HepG2 (cell line): ENCODE measurements around the gene TBC1D14. TPM values are rescaled to one million over a fixed set of nuclear protein-coding genes. Genes with fewer than 3 reads are reported as not detected.

Source experiments
- KMT2B ChIP-seq: IDR thresholded peaks from 2 replicates; pipeline ENCODE4 v1.6.1; 2016; ENCODE audit warnings: missing genetic modification reagents, missing compliant biosample characterization
- MBNL3 ChIP-seq: fragments of 250-450 bp; sonication (Bioruptor Pico); conservative IDR thresholded peaks from 2 replicates; pipeline ENCODE4 v1.8.0; 2022; ENCODE audit warnings: mild to moderate bottlenecking, inconsistent platforms
- NCOA5 ChIP-seq: sonication (generic); formaldehyde crosslinking; IDR thresholded peaks from 2 replicates; pipeline ENCODE4 v1.4.0; 2020; ENCODE audit warnings: missing genetic modification reagents
- NFAT5 ChIP-seq: sonication (generic); formaldehyde crosslinking; IDR thresholded peaks from 2 replicates; pipeline ENCODE4 v1.4.0; 2020; ENCODE audit warnings: missing genetic modification reagents
- NONO ChIP-seq, 2 experiments: fragments of 450-650 bp in 1 of 2; sonication (generic) in 1 of 2; formaldehyde crosslinking in 1 of 2; IDR thresholded peaks in 1 of 2; conservative IDR thresholded peaks in 1 of 2; 2 replicates each; pipeline versions ENCODE4 v1.6.1 to v1.8.0; 2017 to 2022; ENCODE audit warnings: mild to moderate bottlenecking in 1 of 2, missing genetic modification reagents in 1 of 2, moderate library complexity in 1 of 2
- NR3C1 ChIP-seq: sonication (generic); formaldehyde crosslinking; IDR thresholded peaks from 2 replicates; pipeline ENCODE4 v1.4.0; 2020; ENCODE audit warnings: missing genetic modification reagents
- POLR2A ChIP-seq, 2 experiments: IDR thresholded peaks; 2 replicates each; pipeline ENCODE4 v1.6.1; 2011; ENCODE audit warnings: low read depth in 2 of 2, low read length in 2 of 2, mild to moderate bottlenecking in 1 of 2, moderate library complexity in 1 of 2; ENCODE audit not compliant: insufficient read depth in 1 of 2
- RBM22 ChIP-seq: fragments of 200-400 bp; formaldehyde crosslinking; optimal IDR thresholded peaks from 2 replicates; pipeline ENCODE3; 2017; ENCODE audit warnings: mild to moderate bottlenecking, low read length, moderate library complexity
- RELA ChIP-seq: sonication (generic); formaldehyde crosslinking; IDR thresholded peaks from 2 replicates; pipeline ENCODE4 v1.4.0; 2020; ENCODE audit warnings: missing genetic modification reagents
- RXRB ChIP-seq: IDR thresholded peaks from 2 replicates; pipeline ENCODE4 v1.6.1; 2016; ENCODE audit warnings: borderline replicate concordance, missing genetic modification reagents, missing compliant biosample characterization
- WIZ ChIP-seq: sonication (generic); formaldehyde crosslinking; IDR thresholded peaks from 2 replicates; pipeline ENCODE4 v1.5.1; 2020; ENCODE audit warnings: mild to moderate bottlenecking, missing genetic modification reagents
- ZFYVE20 ChIP-seq: sonication (generic); formaldehyde crosslinking; IDR thresholded peaks from 2 replicates; pipeline ENCODE4 v1.8.0; 2023; ENCODE audit warnings: low read depth, mild to moderate bottlenecking, moderate library complexity, missing genetic modification reagents, borderline replicate concordance
- ZNF180 ChIP-seq: sonication (generic); formaldehyde crosslinking; IDR thresholded peaks from 2 replicates; pipeline ENCODE4 v1.4.0; 2020; ENCODE audit warnings: low read depth, missing genetic modification reagents, borderline replicate concordance
- ZNF251 ChIP-seq: sonication (generic); formaldehyde crosslinking; IDR thresholded peaks from 2 replicates; pipeline ENCODE4 v1.9.0; 2021; ENCODE audit warnings: mild to moderate bottlenecking, missing genetic modification reagents
- ZNF33A ChIP-seq: sonication (generic); formaldehyde crosslinking; IDR thresholded peaks from 2 replicates; pipeline ENCODE4 v1.5.1; 2020; ENCODE audit warnings: missing genetic modification reagents, mild to moderate bottlenecking, moderate library complexity, borderline replicate concordance
- ZNF451 ChIP-seq: sonication (generic); formaldehyde crosslinking; IDR thresholded peaks from 2 replicates; pipeline ENCODE4 v1.5.0; 2020; ENCODE audit warnings: mild to moderate bottlenecking, missing genetic modification reagents
- ZNF605 ChIP-seq: sonication (generic); formaldehyde crosslinking; IDR thresholded peaks from 2 replicates; pipeline ENCODE4 v1.8.0; 2022; ENCODE audit warnings: mild to moderate bottlenecking, missing genetic modification reagents
- ZNF746 ChIP-seq: sonication (generic); formaldehyde crosslinking; IDR thresholded peaks from 2 replicates; pipeline ENCODE4 v1.8.0; 2022; ENCODE audit warnings: mild to moderate bottlenecking, missing genetic modification reagents
- ZNF781 ChIP-seq: sonication (generic); formaldehyde crosslinking; IDR thresholded peaks from 2 replicates; pipeline ENCODE4 v1.5.1; 2020; ENCODE audit warnings: borderline replicate concordance, mild to moderate bottlenecking, missing genetic modification reagents; ENCODE audit errors: not compliant biosample characterization
- ZSCAN29 ChIP-seq: sonication (generic); formaldehyde crosslinking; conservative IDR thresholded peaks from 2 replicates; pipeline ENCODE4 v1.4.0; 2020; ENCODE audit warnings: mild to moderate bottlenecking, missing genetic modification reagents
- polyA plus RNA-seq, 8 experiments: library from polyadenylated mRNA; depleted of rRNA in 3 of 8; stranded (reverse) in 7 of 8; unstranded in 1 of 8; fragments of >200 nt; fragmentation: Illumina TruSeq in 4 of 8; extraction: Trizol in 4 of 8; gene quantifications; 2 replicates each; pipeline versions ENCODE4 v1.2.1 to v1.2.3, GENCODE V29; 2011 to 2016; ENCODE audit warnings: low read depth in 4 of 8, missing spikeins in 1 of 8, mixed read lengths in 1 of 8; ENCODE audit not compliant: insufficient read depth in 1 of 8
- total RNA-seq, 5 experiments: library from RNA; depleted of rRNA; stranded (reverse); fragments of >200 nt; fragmentation: Illumina TruSeq; extraction: Trizol; gene quantifications; 2 replicates each; pipeline ENCODE4 v1.2.3, GENCODE V29; 2016; ENCODE audit warnings: low read depth in 1 of 5
- TF ChIP-seq, protein P1 (sequence below): sonication (generic); formaldehyde crosslinking; IDR thresholded peaks from 2 replicates; pipeline ENCODE4 v1.4.0; 2020; ENCODE audit warnings: mild to moderate bottlenecking, missing genetic modification reagents
- TF ChIP-seq, protein P2 (sequence below): sonication (generic); formaldehyde crosslinking; IDR thresholded peaks from 2 replicates; pipeline ENCODE4 v1.9.0; 2022; ENCODE audit warnings: missing genetic modification reagents, mild to moderate bottlenecking, borderline replicate concordance

Gene TBC1D14
- total and polyA plus RNA-seq, 2 of the 13 experiments (the other 11 are each of a cell fraction or from before 2014, with no cell fraction given): 29.5 to 46.5 TPM

GRCh38 chr4:7043284-7044136 lies 133.9 kb downstream of the TBC1D14 start, which contains the start of gene TADA2B (continued):
- TF ChIP-seq NFAT5 (CRISPR knock-in tag) (peak; percentile 30; the same call in 1 of the 2 replicates), ZNF451 (CRISPR knock-in tag) (no peak), ZFYVE20 (CRISPR knock-in tag) (0 out of 2 replicates have a peak, but pooled peaks have one; percentile 70), ZNF746 (peak; percentile 37; the same call in 1 of the 2 replicates), ZNF33A (CRISPR knock-in tag) (no peak), ZNF251 (CRISPR knock-in tag) (0 out of 2 replicates have a peak, but pooled peaks have one; percentile 17), ZNF180 (CRISPR knock-in tag) (no peak), RELA (CRISPR knock-in tag) (no peak), RXRB (CRISPR knock-in tag) (no peak), WIZ (CRISPR knock-in tag) (0 out of 2 replicates have a peak, but pooled peaks have one; percentile 46), NCOA5 (CRISPR knock-in tag) (no peak), RBM22 (no peak), KMT2B (no peak), NR3C1 (CRISPR knock-in tag) (no peak), MBNL3 (CRISPR knock-in tag) (no peak), NONO (IDR thresholded peaks at IDR 0.05) (no peak), NONO (CRISPR knock-in tag; conservative IDR thresholded peaks at IDR 0.05) (peak; percentile 38; the same call in 1 of the 2 replicates), ZSCAN29 (CRISPR knock-in tag) (no peak), ZNF605 (0 out of 2 replicates have a peak, but pooled peaks have one; percentile 66), POLR2A (IDR thresholded peaks at IDR 0.05; ENCODE audit: insufficient read depth in 1 of 2, low read depth in 2 of 2, low read length in 2 of 2) (peak in 1 of 2 experiments; percentile 21; a peak in 1 of 4 replicates), ZNF781 (no peak)
- TF ChIP-seq, protein P1, sequence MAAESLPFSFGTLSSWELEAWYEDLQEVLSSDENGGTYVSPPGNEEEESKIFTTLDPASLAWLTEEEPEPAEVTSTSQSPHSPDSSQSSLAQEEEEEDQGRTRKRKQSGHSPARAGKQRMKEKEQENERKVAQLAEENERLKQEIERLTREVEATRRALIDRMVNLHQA (CRISPR knock-in tag): no peak
- TF ChIP-seq, protein P2, sequence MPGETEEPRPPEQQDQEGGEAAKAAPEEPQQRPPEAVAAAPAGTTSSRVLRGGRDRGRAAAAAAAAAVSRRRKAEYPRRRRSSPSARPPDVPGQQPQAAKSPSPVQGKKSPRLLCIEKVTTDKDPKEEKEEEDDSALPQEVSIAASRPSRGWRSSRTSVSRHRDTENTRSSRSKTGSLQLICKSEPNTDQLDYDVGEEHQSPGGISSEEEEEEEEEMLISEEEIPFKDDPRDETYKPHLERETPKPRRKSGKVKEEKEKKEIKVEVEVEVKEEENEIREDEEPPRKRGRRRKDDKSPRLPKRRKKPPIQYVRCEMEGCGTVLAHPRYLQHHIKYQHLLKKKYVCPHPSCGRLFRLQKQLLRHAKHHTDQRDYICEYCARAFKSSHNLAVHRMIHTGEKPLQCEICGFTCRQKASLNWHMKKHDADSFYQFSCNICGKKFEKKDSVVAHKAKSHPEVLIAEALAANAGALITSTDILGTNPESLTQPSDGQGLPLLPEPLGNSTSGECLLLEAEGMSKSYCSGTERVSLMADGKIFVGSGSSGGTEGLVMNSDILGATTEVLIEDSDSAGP: peak; percentile 65; the same call in 1 of the 2 replicates
